ENCODE results near the gene PXMP4. TPM values are rescaled to one million over a fixed set of nuclear protein-coding genes. Genes with fewer than 3 reads are reported as not detected.

PXMP4 gene
- polyA plus RNA-seq (2013, experiment 1 of 2) = 3.3 TPM
- 3.1 TPM for polyA plus RNA-seq (2013, experiment 2 of 2)

- DNase-seq (ENCODE audit: low spot score) = peak; percentile 72
- Histone ChIP-seq H2AFZ (ENCODE audit: low read length) (no peak within 1 kb of the TSS), H3K18ac (ENCODE audit: low read length) (peak within 1 kb of the TSS; percentile 87), H3K9me3 (replicated peaks in 1 of 2; ENCODE audit: control insufficient read depth in 2 of 2, insufficient read depth in 1 of 2, low read depth in 1 of 2, low read length in 2 of 2) (peaks cover 0 to 2% of the 10 kb centered on the region in 2 donors), H2AK5ac (ENCODE audit: low read depth, low read length) (peak within 1 kb of the TSS; percentile 77), H4K91ac (ENCODE audit: low read depth, low read length, poor library complexity) (no peak within 1 kb of the TSS), H3K27ac (replicated peaks; ENCODE audit: low read length) (no peak within 1 kb of the TSS), H3K9ac (ENCODE audit: low read depth, low read length, poor library complexity) (peak within 1 kb of the TSS; percentile 68), H3K4me1 (ENCODE audit: control insufficient read depth in 2 of 2, insufficient read depth in 1 of 2, low read depth in 1 of 2, low read length in 2 of 2) (peaks cover 0 to 2% of the 10 kb centered on the region in 2 donors), H2BK12ac (ENCODE audit: low read length) (peak within 1 kb of the TSS; percentile 75), H3K36me3 (replicated peaks in 1 of 2; ENCODE audit: control insufficient read depth in 2 of 2, insufficient read depth in 2 of 2, low read length in 2 of 2) (no peaks in the 10 kb centered on the region), H3K4me2 (ENCODE audit: insufficient read depth, low read length, poor library complexity, severe bottlenecking) (peak within 1 kb of the TSS; percentile 70), H4K8ac (ENCODE audit: low read depth, low read length) (no peak within 1 kb of the TSS), H3K14ac (ENCODE audit: low read length) (no peak within 1 kb of the TSS), H3K23ac (ENCODE audit: low read depth, low read length, poor library complexity) (peak within 1 kb of the TSS; percentile 55), H3K4me3 (ENCODE audit: low read length in 2 of 2) (peak within 1 kb of the TSS in 1 of 2 donors; percentile 90), H3K79me1 (ENCODE audit: low read depth, low read length) (no peaks in the 10 kb centered on the region), H3K4ac (ENCODE audit: low read length) (no peak within 1 kb of the TSS), H2BK120ac (ENCODE audit: low read depth, low read length) (no peak within 1 kb of the TSS), H2BK15ac (ENCODE audit: low read length) (no peak within 1 kb of the TSS), H3K27me3 (ENCODE audit: control insufficient read depth in 3 of 3, insufficient read depth in 3 of 3, low read depth in 1 of 3, low read length in 3 of 3) (peaks cover 0 to 3% (median 0%) of the 10 kb centered on the region in 3 experiments), H2BK5ac (ENCODE audit: low read length) (no peak within 1 kb of the TSS)
- no CpG with 5 or more reads among the region's 46 CpGs for WGBS, 2 donors (ENCODE audit: extremely low coverage in 2 of 2, insufficient read length in 2 of 2, insufficient replicate concordance in 1 of 2)
Measured at GRCh38 chr20:33719989-33720709, at the start of gene PXMP4. Gene PXMP4, minus strand, starts transcription at chr20:33720310. Its CDS starts 103 bp downstream, at chr20:33720207.

DNA sequence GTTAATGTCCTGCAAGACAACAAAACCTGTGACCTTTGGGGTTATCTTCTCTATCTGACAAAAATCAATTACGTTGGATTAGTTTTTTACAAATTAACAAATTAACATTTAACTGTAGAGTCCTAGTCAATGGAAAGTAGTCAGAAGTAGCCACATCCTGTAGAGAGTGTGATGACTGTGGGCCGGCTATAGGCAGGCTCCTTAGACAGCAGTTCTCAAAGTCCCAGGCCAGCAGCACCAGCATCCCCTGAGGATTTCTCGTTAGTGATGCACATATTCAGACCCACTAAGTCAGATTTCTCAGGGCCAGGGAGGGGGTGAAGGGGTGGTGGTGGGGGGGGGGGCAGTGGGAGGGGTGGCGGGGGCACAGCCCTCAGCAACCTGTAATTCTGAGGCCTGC, 48.9 kb upstream of the PXMP4 start:
- Histone ChIP-seq H3K9ac (ENCODE audit: low read depth, low read length, poor library complexity) (no peak overlapping the region), H2BK15ac (ENCODE audit: low read length) (no peak overlapping the region), H3K36me3 (replicated peaks in 1 of 2; ENCODE audit: control insufficient read depth in 2 of 2, insufficient read depth in 2 of 2, low read length in 2 of 2) (no peaks in the 10 kb centered on the region), H3K4me2 (ENCODE audit: insufficient read depth, low read length, poor library complexity, severe bottlenecking) (no peak overlapping the region), H4K8ac (ENCODE audit: low read depth, low read length) (no peak overlapping the region), H3K14ac (ENCODE audit: low read length) (no peak overlapping the region), H3K4ac (ENCODE audit: low read length) (no peak overlapping the region), H2AK5ac (ENCODE audit: low read depth, low read length) (no peak overlapping the region), H2BK5ac (ENCODE audit: low read length) (no peak overlapping the region), H3K79me1 (ENCODE audit: low read depth, low read length) (no peaks in the 10 kb centered on the region), H3K23ac (ENCODE audit: low read depth, low read length, poor library complexity) (no peak overlapping the region), H3K9me3 (replicated peaks in 1 of 2; ENCODE audit: control insufficient read depth in 2 of 2, insufficient read depth in 1 of 2, low read depth in 1 of 2, low read length in 2 of 2) (no peaks in the 10 kb centered on the region), H4K91ac (ENCODE audit: low read depth, low read length, poor library complexity) (no peak overlapping the region), H2AFZ (ENCODE audit: low read length) (no peak overlapping the region), H3K4me1 (ENCODE audit: control insufficient read depth in 2 of 2, insufficient read depth in 1 of 2, low read depth in 1 of 2, low read length in 2 of 2) (no peaks in the 10 kb centered on the region), H3K18ac (ENCODE audit: low read length) (no peak overlapping the region), H2BK12ac (ENCODE audit: low read length) (no peak overlapping the region), H3K27me3 (ENCODE audit: control insufficient read depth in 3 of 3, insufficient read depth in 3 of 3, low read depth in 1 of 3, low read length in 3 of 3) (no peaks in the 10 kb centered on the region), H3K27ac (replicated peaks; ENCODE audit: low read length) (no peak overlapping the region), H3K4me3 (ENCODE audit: low read length in 2 of 2) (no peak overlapping the region), H2BK120ac (ENCODE audit: low read depth, low read length) (no peak overlapping the region)
- no CpG with 5 or more reads among the region's 4 CpGs for WGBS, 2 donors (ENCODE audit: extremely low coverage in 2 of 2, insufficient read length in 2 of 2, insufficient replicate concordance in 1 of 2)
- no peak for DNase-seq (ENCODE audit: low spot score)

DNA sequence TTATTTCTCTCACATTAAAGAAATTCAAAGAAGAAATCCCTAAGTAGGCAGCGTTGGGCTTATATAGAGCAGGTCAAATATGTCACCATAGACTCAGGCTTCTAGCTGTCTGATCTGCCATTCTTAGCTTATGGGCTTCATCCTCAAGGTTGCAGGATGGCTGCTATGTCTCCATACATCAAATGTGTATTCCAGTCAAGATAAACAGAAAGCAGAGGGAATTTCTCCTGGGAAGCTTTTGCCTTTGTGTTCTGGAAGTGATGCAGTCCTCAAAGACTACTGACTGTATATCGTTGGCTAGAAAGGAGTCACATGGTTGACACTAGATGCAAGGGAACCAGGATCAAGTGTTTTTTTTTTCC, 47.6 kb upstream of the PXMP4 start:
- no peak overlapping the region for H3K18ac ChIP-seq (ENCODE audit: low read length)
- H3K4me2 ChIP-seq (ENCODE audit: insufficient read depth, low read length, poor library complexity, severe bottlenecking) = no peak overlapping the region
- no peak overlapping the region for H3K4ac ChIP-seq (ENCODE audit: low read length)
- H2AFZ ChIP-seq (ENCODE audit: low read length) = no peak overlapping the region
- DNase-seq (ENCODE audit: low spot score) = no peak
- H3K79me1 ChIP-seq (ENCODE audit: low read depth, low read length) = no peaks in the 10 kb centered on the region
- no peak overlapping the region for H3K14ac ChIP-seq (ENCODE audit: low read length)
- no peak overlapping the region for H3K4me3 ChIP-seq (ENCODE audit: low read length in 2 of 2)
- H3K23ac ChIP-seq (ENCODE audit: low read depth, low read length, poor library complexity) = no peak overlapping the region
- H2AK5ac ChIP-seq (ENCODE audit: low read depth, low read length) = no peak overlapping the region
- no peaks in the 10 kb centered on the region for H3K9me3 ChIP-seq (replicated peaks in 1 of 2; ENCODE audit: control insufficient read depth in 2 of 2, insufficient read depth in 1 of 2, low read depth in 1 of 2, low read length in 2 of 2)
- no peak overlapping the region for H2BK15ac ChIP-seq (ENCODE audit: low read length)
- no peak overlapping the region for H3K27ac ChIP-seq (replicated peaks; ENCODE audit: low read length)
- H3K4me1 ChIP-seq (ENCODE audit: control insufficient read depth in 2 of 2, insufficient read depth in 1 of 2, low read depth in 1 of 2, low read length in 2 of 2) = no peaks in the 10 kb centered on the region
- no CpG with 5 or more reads among the region's 2 CpGs for WGBS, 2 donors (ENCODE audit: extremely low coverage in 2 of 2, insufficient read length in 2 of 2, insufficient replicate concordance in 1 of 2)
- H3K27me3 ChIP-seq (ENCODE audit: control insufficient read depth in 3 of 3, insufficient read depth in 3 of 3, low read depth in 1 of 3, low read length in 3 of 3) = no peaks in the 10 kb centered on the region
- no peak overlapping the region for H4K8ac ChIP-seq (ENCODE audit: low read depth, low read length)
- no peak overlapping the region for H2BK120ac ChIP-seq (ENCODE audit: low read depth, low read length)
- H4K91ac ChIP-seq (ENCODE audit: low read depth, low read length, poor library complexity) = no peak overlapping the region
- no peak overlapping the region for H3K9ac ChIP-seq (ENCODE audit: low read depth, low read length, poor library complexity)
- H3K36me3 ChIP-seq (replicated peaks in 1 of 2; ENCODE audit: control insufficient read depth in 2 of 2, insufficient read depth in 2 of 2, low read length in 2 of 2) = no peaks in the 10 kb centered on the region
- no peak overlapping the region for H2BK5ac ChIP-seq (ENCODE audit: low read length)
- H2BK12ac ChIP-seq (ENCODE audit: low read length) = no peak overlapping the region

DNA sequence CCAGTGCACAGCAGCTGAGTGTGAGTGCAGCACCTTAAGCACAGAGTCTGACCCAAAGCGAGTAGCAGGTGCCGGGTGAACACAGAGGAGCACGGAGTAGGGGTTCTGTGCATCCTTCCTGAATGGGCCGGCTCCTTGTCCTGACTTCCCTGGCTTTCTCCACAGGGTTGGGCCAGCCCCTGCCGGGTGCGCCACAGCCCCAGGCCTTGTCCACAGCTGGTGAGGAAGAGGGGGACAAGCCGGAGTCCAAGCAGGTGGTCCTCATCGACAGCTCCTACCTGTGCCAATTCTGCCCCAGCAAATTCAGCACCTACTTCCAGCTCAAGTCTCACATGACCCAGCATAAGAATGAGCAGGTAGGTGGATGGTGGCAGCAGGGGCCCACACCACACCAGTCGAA, 46.6 kb upstream of the PXMP4 start:
- Histone ChIP-seq H2BK120ac (ENCODE audit: low read depth, low read length) (no peak overlapping the region), H3K14ac (ENCODE audit: low read length) (no peak overlapping the region), H3K23ac (ENCODE audit: low read depth, low read length, poor library complexity) (no peak overlapping the region), H3K27me3 (ENCODE audit: control insufficient read depth in 3 of 3, insufficient read depth in 3 of 3, low read depth in 1 of 3, low read length in 3 of 3) (no peaks in the 10 kb centered on the region), H3K9ac (ENCODE audit: low read depth, low read length, poor library complexity) (no peak overlapping the region), H3K79me1 (ENCODE audit: low read depth, low read length) (peaks cover 2% of the 10 kb centered on the region), H3K4me1 (ENCODE audit: control insufficient read depth in 2 of 2, insufficient read depth in 1 of 2, low read depth in 1 of 2, low read length in 2 of 2) (no peaks in the 10 kb centered on the region), H3K36me3 (replicated peaks in 1 of 2; ENCODE audit: control insufficient read depth in 2 of 2, insufficient read depth in 2 of 2, low read length in 2 of 2) (no peaks in the 10 kb centered on the region), H2BK12ac (ENCODE audit: low read length) (no peak overlapping the region), H2BK15ac (ENCODE audit: low read length) (no peak overlapping the region), H3K4ac (ENCODE audit: low read length) (no peak overlapping the region), H3K27ac (replicated peaks; ENCODE audit: low read length) (no peak overlapping the region), H2AK5ac (ENCODE audit: low read depth, low read length) (no peak overlapping the region), H3K4me2 (ENCODE audit: insufficient read depth, low read length, poor library complexity, severe bottlenecking) (no peak overlapping the region), H3K9me3 (replicated peaks in 1 of 2; ENCODE audit: control insufficient read depth in 2 of 2, insufficient read depth in 1 of 2, low read depth in 1 of 2, low read length in 2 of 2) (no peaks in the 10 kb centered on the region), H4K91ac (ENCODE audit: low read depth, low read length, poor library complexity) (no peak overlapping the region), H4K8ac (ENCODE audit: low read depth, low read length) (no peak overlapping the region), H3K4me3 (ENCODE audit: low read length in 2 of 2) (no peak overlapping the region), H3K18ac (ENCODE audit: low read length) (no peak overlapping the region), H2BK5ac (ENCODE audit: low read length) (no peak overlapping the region), H2AFZ (ENCODE audit: low read length) (no peak overlapping the region)
- no peak for DNase-seq (ENCODE audit: low spot score)
- WGBS, 2 donors (ENCODE audit: extremely low coverage in 2 of 2, insufficient read length in 2 of 2, insufficient replicate concordance in 1 of 2) = no CpG with 5 or more reads among the region's 9 CpGs
